HL-60 (cell line): ENCODE results near the gene SLC9A7.

Source experiments
- CTCF ChIP-seq: IDR thresholded peaks from one replicate; pipeline ENCODE4 v1.5.1; 2011; ENCODE audit warnings: low read length, control low read depth, inconsistent platforms; ENCODE audit not compliant: insufficient read depth
- POLR2AphosphoS5 ChIP-seq: IDR thresholded peaks from 2 replicates; pipeline ENCODE4 v1.6.1; 2012; ENCODE audit warnings: low read depth

DNA sequence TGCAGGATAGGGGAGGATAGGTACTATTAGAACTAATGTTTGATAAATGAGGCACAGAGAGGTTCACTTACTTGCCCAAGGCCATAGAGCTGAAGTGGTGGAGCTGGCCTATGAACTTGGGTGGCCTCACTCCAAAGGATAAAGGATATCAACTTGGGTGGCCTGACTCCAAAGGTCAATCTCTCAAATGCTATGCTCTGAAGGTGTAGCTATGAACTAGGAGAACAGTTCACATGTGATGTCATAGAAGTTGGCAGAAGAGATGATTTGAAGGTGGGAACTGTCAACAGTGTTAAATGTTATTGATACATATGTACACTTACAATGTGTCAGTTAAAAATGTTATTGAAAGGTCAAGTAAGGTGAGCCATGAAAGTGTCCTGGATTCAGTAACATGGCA, 191.5 kb downstream of the SLC9A7 start:
- TF ChIP-seq CTCF (no peak), POLR2AphosphoS5 (no peak)
